ENCODE results near the gene FRY. TPM values are rescaled to one million over a fixed set of nuclear protein-coding genes. Genes with fewer than 3 reads are reported as not detected.
A peak's percentile ranks its signal among the peaks of the same experiment; 100 is the strongest.

Gene FRY
- total and polyA plus RNA-seq, 9 of the 15 experiments (the other 6 are each of a cell fraction or from before 2014, with no cell fraction given): 0.03 to 0.31 (median 0.11) TPM; not detected in 3

DNA sequence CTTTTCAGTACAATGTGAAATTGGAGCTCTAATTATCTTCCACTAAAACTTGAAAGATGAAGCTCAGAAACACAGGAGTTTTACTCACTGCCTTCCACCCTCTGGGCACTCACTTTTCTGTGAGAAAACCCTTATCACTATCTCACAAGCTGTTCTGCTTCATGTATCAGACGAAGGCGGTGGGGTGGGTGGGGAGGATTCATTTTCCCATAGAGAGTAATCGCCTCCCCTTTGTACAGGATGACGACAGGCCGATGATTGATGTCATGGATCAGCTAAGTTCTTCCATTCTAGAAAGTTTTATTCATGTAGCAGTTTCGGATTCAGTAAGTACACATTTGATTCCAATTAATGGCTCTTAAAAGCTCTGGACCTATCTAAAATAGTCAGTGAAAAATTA is 143.7 kb downstream of the FRY start (continued):
- TF ChIP-seq, protein P1, sequence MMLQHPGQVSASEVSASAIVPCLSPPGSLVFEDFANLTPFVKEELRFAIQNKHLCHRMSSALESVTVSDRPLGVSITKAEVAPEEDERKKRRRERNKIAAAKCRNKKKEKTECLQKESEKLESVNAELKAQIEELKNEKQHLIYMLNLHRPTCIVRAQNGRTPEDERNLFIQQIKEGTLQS (IDR thresholded peaks at IDR 0.05): peak; percentile 33; the same call in 1 of the 2 replicates
- TF ChIP-seq, protein P1 (CRISPR knock-in tag; conservative IDR thresholded peaks at IDR 0.05): no peak
- TF ChIP-seq NCOA2 (IDR thresholded peaks at IDR 0.05; ENCODE audit: partially characterized antibody in 2 of 2) (no peak), CHD2 (IDR thresholded peaks at IDR 0.05; ENCODE audit: low read depth, low read length) (no peak), ZFX (CRISPR knock-in tag; IDR thresholded peaks at IDR 0.05) (no peak), TAF9B (IDR thresholded peaks at IDR 0.05; ENCODE audit: partially characterized antibody) (no peak), TAL1 (IDR thresholded peaks at IDR 0.05) (peak; percentile 80), HNRNPH1 (optimal IDR thresholded peaks at IDR 0.05; ENCODE audit: low read depth, low read length) (no peak), NR2C2 (CRISPR knock-in tag; IDR thresholded peaks at IDR 0.05) (no peak), NR2C2 (tag; IDR thresholded peaks at IDR 0.05) (no peak), U2AF1 (optimal IDR thresholded peaks at IDR 0.05; ENCODE audit: low read depth, low read length) (no peak), TBL1XR1 (IDR thresholded peaks at IDR 0.05; ENCODE audit: low read length in 2 of 2) (peak in 1 of 2 experiments; percentile 40; a peak in 1 of 4 replicates), NFIC (IDR thresholded peaks at IDR 0.05) (peak; percentile 45; the same call in 1 of the 2 replicates), ZNF23 (CRISPR knock-in tag; IDR thresholded peaks at IDR 0.05) (no peak), CHCHD3 (CRISPR knock-in tag; IDR thresholded peaks at IDR 0.05) (no peak), SOX6 (IDR thresholded peaks at IDR 0.05) (0 out of 2 replicates have a peak, but pooled peaks have one; percentile 42), STAT5A (IDR thresholded peaks at IDR 0.05; ENCODE audit: borderline replicate concordance, low read length) (peak; percentile 52; the same call in 1 of the 2 replicates), ZNF165 (CRISPR knock-in tag; IDR thresholded peaks at IDR 0.05; ENCODE audit: borderline replicate concordance) (no peak), SNIP1 (IDR thresholded peaks at IDR 0.05; ENCODE audit: low read depth) (no peak)
- TF ChIP-seq, protein P2, sequence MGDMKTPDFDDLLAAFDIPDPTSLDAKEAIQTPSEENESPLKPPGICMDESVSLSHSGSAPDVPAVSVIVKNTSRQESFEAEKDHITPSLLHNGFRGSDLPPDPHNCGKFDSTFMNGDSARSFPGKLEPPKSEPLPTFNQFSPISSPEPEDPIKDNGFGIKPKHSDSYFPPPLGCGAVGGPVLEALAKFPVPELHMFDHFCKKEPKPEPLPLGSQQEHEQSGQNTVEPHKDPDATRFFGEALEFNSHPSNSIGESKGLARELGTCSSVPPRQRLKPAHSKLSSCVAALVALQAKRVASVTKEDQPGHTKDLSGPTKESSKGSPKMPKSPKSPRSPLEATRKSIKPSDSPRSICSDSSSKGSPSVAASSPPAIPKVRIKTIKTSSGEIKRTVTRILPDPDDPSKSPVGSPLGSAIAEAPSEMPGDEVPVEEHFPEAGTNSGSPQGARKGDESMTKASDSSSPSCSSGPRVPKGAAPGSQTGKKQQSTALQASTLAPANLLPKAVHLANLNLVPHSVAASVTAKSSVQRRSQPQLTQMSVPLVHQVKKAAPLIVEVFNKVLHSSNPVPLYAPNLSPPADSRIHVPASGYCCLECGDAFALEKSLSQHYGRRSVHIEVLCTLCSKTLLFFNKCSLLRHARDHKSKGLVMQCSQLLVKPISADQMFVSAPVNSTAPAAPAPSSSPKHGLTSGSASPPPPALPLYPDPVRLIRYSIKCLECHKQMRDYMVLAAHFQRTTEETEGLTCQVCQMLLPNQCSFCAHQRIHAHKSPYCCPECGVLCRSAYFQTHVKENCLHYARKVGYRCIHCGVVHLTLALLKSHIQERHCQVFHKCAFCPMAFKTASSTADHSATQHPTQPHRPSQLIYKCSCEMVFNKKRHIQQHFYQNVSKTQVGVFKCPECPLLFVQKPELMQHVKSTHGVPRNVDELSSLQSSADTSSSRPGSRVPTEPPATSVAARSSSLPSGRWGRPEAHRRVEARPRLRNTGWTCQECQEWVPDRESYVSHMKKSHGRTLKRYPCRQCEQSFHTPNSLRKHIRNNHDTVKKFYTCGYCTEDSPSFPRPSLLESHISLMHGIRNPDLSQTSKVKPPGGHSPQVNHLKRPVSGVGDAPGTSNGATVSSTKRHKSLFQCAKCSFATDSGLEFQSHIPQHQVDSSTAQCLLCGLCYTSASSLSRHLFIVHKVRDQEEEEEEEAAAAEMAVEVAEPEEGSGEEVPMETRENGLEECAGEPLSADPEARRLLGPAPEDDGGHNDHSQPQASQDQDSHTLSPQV (IDR thresholded peaks at IDR 0.05): no peak
- TF ChIP-seq, protein P3, sequence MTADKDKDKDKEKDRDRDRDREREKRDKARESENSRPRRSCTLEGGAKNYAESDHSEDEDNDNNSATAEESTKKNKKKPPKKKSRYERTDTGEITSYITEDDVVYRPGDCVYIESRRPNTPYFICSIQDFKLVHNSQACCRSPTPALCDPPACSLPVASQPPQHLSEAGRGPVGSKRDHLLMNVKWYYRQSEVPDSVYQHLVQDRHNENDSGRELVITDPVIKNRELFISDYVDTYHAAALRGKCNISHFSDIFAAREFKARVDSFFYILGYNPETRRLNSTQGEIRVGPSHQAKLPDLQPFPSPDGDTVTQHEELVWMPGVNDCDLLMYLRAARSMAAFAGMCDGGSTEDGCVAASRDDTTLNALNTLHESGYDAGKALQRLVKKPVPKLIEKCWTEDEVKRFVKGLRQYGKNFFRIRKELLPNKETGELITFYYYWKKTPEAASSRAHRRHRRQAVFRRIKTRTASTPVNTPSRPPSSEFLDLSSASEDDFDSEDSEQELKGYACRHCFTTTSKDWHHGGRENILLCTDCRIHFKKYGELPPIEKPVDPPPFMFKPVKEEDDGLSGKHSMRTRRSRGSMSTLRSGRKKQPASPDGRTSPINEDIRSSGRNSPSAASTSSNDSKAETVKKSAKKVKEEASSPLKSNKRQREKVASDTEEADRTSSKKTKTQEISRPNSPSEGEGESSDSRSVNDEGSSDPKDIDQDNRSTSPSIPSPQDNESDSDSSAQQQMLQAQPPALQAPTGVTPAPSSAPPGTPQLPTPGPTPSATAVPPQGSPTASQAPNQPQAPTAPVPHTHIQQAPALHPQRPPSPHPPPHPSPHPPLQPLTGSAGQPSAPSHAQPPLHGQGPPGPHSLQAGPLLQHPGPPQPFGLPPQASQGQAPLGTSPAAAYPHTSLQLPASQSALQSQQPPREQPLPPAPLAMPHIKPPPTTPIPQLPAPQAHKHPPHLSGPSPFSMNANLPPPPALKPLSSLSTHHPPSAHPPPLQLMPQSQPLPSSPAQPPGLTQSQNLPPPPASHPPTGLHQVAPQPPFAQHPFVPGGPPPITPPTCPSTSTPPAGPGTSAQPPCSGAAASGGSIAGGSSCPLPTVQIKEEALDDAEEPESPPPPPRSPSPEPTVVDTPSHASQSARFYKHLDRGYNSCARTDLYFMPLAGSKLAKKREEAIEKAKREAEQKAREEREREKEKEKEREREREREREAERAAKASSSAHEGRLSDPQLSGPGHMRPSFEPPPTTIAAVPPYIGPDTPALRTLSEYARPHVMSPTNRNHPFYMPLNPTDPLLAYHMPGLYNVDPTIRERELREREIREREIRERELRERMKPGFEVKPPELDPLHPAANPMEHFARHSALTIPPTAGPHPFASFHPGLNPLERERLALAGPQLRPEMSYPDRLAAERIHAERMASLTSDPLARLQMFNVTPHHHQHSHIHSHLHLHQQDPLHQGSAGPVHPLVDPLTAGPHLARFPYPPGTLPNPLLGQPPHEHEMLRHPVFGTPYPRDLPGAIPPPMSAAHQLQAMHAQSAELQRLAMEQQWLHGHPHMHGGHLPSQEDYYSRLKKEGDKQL (CRISPR knock-in tag; IDR thresholded peaks at IDR 0.05; ENCODE audit: borderline replicate concordance): no peak

Data from K562 (cell line).